NOMO-1 treated with DMSO at 0.1 percent for 48 hours (cell line): ENCODE data around the gene SURF4.
"Not testable (repeated sequence)": the region's sequence is repeated elsewhere in the genome, so short reads cannot be mapped to it uniquely, and the experiment has no call there.

Experiments used
- DNase-seq: peaks from one replicate; lab custom pipeline; 2025; ENCODE audit not compliant: unreplicated experiment; lab: John Stamatoyannopoulos, UW

SURF4 gene

GRCh38 chr9:133335924-133336811, 39.7 kb downstream of the SURF4 start, which contains the start of gene SURF6:
Gene SURF6, minus strand, starts transcription at chr9:133336188. Its CDS starts 56 bp downstream, at chr9:133336132.
- peak; percentile 87 for DNase-seq

DNA sequence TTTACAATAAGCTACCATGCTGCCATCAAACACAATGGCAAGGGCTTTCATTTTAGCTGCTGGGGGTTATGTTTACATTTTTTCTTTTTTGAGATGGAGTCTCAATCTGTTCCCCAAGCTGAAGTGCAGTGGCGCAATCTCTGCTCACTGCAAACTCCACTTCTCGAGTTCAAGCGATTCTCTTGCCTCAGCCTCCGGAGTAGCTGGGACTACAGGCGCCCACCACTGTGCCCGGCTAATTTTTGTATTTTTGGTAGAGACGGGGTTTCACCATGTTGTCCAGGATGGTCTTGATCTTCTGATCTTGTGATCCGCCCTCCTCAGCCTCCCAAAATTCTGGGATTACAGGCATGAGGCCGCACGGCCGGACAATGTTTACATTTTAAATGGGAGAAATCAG, 41.0 kb downstream of the SURF4 start:
- not testable (repeated sequence) for DNase-seq

DNA sequence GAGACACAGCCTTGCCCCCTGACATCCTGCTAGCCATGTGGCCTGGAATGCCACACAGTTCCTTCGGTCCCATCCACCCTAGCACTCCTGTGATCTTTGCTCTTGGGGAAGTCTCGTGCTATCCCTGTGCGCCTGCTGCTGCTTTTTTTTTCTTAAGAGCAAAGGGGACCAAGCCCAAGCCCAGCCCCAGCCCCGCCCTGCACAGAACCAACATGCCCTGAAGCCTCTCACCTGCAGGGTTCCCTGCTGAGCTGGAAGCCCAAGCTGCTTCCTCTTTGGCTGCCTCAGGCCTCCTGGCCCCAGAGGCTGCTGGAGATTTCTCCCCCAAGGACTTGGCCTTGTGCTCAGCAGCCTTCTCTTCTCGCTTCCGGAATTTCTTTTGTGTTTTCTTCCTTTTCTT, 41.7 kb downstream of the SURF4 start:
- no peak for DNase-seq

- DNase-seq = no peak
These were observed 42.3 kb downstream of the SURF4 start for GRCh38 chr9:133333566-133333965.

DNA sequence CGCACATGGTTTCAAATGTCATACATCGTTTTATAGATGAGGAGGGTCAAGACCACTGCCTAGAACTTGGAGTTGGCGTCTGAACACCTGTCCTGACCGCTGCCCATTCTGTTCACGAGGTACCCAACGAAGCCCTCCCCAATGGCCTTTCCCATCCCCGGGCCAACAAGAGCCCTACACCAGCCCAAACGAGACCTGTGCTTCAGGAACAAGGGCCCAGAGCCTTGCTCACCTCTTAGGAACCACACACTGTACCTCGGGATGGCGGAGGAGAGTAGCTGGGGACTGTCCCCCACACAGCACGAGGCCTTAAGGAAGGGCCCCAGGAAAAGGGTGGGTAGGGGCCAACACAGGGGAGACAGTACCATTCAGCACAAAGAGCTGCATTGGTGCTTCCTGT, 42.8 kb downstream of the SURF4 start:
- no peak for DNase-seq

DNA sequence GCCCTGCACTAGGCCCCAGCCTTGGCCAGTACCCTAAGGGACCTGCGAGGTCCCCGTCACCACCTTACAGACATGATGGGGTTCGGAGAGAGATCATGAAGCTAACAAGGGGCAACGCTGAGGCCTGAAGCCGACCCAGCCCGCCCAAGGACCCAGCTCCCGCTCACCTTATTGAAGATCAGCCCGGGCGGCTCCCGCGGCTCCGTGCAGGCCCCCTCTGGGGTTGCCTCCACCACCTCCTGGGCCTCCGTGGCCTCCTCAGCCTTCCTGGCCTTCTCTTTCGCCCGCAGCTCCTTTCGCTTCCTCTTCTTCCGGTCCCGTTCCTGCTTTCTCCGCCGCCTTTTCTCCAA, 43.5 kb downstream of the SURF4 start:
- DNase-seq = no peak

DNA sequence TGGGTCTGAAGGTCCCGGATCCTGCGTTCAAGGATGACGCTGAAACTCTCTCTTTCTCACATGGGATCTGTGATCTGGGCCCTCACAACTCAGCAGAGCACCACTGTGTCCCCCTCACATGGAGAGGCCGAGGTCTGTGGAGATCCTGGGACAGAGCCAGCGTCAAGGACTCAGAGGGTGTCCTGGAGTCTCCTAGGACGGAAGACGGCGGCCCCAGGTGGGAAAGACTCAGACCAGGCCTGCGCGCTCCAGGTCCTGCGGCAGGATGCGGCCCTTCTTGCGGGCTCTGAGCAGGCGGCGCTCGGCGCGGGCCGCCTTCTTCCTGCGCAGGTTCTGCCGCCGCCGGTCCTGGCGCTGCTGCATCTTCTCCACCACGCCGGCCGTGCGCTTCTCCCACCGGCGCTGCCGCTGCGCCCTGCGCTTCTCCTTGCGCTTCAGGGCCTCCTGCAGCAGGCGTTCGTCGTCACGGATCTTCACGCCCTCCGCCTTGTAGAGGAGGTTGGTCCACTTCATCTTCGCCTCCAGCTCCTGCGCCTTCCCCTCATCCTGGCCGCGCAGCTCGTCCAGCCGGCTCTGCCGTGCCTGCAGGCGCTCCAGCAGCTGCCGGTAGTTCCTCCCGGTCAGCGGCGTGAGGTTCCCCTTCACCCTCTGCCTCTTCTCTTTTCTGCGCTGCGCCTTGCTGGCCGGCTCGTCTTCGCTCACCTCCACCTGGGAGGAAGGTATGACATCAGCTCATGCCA, 44.0 kb downstream of the SURF4 start:
- DNase-seq = no peak

- no peak for DNase-seq
These were observed 44.6 kb downstream of the SURF4 start for GRCh38 chr9:133331221-133331620.

DNA sequence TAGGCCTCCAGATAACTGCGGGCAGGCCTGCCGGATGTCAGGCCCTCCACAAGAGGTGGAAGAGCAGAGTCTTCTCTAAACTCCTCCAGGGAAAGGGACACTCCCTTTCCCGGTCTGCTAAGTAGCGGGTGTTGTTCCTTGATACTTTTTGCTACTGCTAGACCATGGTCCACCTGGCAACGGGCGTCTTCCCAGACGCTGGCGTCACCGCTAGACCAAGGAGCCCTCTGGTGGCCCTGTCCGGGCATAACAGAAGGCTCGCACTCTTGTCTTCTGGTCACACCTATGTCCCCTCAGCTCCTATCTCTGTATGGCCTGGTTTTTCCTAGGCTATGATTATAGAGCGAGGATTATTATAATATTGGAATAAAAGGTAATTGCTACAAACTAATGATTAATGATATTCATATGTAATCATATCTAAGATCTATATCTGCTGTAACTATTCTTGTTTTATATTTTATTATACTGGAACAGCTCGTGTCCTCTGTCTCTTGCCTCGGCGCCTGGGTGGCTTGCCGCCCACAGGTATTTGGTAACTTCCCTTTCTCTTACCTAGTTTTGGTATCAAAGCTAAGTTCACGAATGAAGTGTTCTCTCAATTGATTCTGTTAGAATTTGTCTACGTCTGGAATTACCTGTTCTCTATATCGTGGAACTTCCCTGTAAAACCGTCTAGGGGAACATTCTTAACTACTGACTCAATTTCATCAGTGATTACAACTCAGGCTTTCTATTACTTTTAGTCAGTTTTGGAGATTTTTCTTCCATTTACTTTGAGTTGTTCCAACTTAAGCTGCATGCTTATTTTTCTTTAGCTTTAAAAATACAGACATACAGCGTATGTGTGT, 46.3 kb downstream of the SURF4 start:
- DNase-seq = not testable (repeated sequence)

- DNase-seq = no peak
These were observed 47.9 kb downstream of the SURF4 start for GRCh38 chr9:133327834-133328484.

- DNase-seq = not testable (repeated sequence)
These were observed 48.8 kb downstream of the SURF4 start for GRCh38 chr9:133327021-133327420.

GRCh38 chr9:133323991-133324703, 51.7 kb downstream of the SURF4 start:
- DNase-seq = no peak

DNA sequence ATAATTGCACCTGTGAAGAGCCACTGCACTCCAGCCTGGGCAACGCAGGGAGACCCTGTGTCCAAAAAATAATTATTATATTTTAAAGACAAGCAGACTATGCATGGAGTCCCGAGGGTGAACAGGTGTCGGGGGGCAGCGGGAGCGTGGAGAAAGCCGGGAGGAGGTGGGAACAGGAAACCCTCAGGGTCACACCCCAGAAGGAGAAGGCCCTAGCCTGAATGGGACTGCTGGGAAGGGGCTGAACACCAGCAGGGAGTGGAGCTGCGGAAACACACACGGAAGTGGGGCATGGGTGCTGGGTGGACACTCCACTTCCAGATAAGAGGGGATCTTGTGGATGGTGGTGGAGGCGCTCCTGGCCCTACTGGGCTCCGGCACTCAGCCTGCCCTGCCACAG, 52.6 kb downstream of the SURF4 start:
- DNase-seq = no peak

DNA sequence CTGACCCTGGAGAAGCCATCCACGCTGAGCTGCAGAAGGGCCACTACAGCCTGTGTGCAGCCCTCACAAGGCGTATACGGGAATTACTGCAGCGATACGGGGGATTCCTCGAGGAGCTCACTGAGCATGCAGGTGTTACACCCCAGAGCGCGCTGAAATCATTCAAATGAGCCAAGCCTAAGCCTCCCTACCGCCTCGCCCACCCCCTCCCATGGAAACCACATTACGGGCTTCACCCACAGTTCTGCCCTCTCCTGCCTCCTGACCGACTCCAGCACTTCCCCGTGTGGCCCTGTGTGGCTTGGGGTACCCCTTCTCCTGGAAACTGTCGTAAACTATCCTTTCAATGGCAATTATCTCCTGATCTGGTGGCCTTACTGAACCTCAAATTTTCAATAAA, 53.2 kb downstream of the SURF4 start:
- no peak for DNase-seq

DNA sequence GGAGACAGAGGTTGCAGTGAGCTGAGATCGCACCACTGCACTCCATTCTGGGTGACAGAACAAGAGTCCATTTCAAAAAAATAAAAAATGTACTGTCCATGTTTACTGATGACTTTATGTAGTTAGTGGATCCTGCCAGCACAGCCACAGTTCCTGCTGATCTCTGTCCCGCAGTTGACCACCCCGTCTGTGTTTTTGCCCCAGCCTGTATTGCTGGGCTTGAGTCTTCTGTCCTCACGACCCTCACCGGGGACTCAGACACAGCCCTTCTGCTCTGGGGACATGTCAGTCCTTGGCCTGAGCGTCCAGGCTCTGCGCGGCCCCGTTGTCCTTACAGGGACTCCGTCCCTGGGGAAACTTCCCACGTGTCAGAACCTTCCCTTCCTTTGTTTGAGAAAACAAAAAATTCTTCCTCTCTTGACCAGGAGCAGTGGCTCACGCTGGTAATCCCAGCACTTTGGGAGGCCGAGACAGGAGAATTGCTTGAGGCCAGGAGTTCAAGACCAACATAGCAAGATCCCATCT, 54.4 kb downstream of the SURF4 start:
- DNase-seq = no peak

DNA sequence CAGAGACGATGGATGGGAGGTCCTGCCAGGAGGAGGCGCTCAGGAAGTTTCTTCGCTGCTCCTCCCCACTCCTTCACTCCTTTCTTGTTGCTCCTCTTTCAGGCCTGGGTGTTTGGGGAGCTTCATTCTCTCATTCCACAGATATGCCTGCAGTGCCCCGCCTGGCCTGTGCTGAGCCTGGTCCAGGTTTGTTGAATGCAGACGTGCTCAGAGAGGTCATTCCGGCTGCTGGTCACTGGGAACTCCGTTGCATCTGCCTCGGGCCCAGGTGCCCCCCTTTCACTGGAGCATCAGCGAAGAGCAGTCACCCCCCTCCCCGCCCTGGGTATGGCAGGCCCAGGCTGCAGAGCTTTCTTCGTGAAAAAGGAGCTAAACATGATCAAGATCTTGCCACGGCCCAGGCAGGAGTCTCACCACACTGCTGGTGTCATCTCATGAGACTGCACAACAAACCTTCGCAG, 55.4 kb downstream of the SURF4 start:
- no peak for DNase-seq

DNA sequence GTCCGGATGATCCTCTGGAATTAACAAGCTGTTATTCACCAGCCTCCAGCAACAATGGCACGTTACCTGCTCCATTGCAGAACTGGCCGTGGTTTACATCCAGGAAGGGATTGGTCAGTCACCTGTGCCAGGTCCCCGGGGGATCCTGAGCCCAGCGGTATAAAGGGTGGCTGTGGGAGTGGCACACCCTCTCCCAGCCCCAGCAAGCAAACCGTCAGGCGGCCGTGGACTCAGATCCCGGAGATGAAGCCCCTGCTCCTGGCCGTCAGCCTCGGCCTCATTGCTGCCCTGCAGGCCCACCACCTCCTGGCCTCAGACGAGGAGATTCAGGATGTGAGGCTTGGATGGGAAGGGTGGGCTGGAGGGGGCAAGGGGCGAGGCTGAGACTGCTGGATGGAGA, 58.3 kb downstream of the SURF4 start:
- not testable (repeated sequence) for DNase-seq

- no peak for DNase-seq
These were observed 59.9 kb downstream of the SURF4 start for GRCh38 chr9:133315997-133316396.
